ENCODE measurements around the gene ASPSCR1.

ASPSCR1 gene

DNA sequence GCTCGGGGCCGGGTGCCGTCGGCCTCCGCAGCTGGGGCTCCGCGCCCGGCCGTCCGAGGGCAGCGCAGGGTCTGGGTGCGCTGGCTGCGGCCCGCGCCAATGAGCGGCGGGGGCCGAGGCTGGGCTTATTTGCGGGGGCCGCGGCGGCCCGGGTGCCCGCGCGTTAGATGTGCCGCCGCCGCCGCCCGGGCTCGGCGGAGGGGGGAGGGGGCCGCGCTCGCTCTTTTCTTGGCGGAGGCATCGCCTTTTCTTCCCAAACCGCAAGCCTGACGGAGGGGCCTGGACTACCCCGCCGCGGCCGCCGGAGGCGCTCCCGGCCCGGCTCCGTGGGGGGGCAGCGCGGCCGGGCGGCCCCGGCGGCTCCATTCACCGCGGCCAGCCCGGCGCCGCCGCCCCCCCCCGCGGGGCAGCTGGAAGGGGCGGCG lies 16.3 kb upstream of the ASPSCR1 start, which contains the start of gene NOTUM:
Gene NOTUM, minus strand, starts transcription at position 101 of the 425 bp plus-strand sequence. CDS start 278 bp downstream, outside the sequence.
- TF ChIP-seq MAX (IDR thresholded peaks at IDR 0.05; ENCODE audit: low read depth, low read length) (no peak), POLR2A (IDR thresholded peaks at IDR 0.05; ENCODE audit: extremely low read depth, insufficient read length) (no peak), MYC (IDR thresholded peaks at IDR 0.05; ENCODE audit: low read depth, low read length) (no peak)
- TF ChIP-seq, protein P1, sequence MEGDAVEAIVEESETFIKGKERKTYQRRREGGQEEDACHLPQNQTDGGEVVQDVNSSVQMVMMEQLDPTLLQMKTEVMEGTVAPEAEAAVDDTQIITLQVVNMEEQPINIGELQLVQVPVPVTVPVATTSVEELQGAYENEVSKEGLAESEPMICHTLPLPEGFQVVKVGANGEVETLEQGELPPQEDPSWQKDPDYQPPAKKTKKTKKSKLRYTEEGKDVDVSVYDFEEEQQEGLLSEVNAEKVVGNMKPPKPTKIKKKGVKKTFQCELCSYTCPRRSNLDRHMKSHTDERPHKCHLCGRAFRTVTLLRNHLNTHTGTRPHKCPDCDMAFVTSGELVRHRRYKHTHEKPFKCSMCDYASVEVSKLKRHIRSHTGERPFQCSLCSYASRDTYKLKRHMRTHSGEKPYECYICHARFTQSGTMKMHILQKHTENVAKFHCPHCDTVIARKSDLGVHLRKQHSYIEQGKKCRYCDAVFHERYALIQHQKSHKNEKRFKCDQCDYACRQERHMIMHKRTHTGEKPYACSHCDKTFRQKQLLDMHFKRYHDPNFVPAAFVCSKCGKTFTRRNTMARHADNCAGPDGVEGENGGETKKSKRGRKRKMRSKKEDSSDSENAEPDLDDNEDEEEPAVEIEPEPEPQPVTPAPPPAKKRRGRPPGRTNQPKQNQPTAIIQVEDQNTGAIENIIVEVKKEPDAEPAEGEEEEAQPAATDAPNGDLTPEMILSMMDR (IDR thresholded peaks at IDR 0.05; ENCODE audit: low read depth, low read length): no peak
- no peak within 1 kb of the TSS for H3K4me3 ChIP-seq (ENCODE audit: low read depth, low read length)
- peak; percentile 56 for DNase-seq (ENCODE audit: low read depth)

DNA sequence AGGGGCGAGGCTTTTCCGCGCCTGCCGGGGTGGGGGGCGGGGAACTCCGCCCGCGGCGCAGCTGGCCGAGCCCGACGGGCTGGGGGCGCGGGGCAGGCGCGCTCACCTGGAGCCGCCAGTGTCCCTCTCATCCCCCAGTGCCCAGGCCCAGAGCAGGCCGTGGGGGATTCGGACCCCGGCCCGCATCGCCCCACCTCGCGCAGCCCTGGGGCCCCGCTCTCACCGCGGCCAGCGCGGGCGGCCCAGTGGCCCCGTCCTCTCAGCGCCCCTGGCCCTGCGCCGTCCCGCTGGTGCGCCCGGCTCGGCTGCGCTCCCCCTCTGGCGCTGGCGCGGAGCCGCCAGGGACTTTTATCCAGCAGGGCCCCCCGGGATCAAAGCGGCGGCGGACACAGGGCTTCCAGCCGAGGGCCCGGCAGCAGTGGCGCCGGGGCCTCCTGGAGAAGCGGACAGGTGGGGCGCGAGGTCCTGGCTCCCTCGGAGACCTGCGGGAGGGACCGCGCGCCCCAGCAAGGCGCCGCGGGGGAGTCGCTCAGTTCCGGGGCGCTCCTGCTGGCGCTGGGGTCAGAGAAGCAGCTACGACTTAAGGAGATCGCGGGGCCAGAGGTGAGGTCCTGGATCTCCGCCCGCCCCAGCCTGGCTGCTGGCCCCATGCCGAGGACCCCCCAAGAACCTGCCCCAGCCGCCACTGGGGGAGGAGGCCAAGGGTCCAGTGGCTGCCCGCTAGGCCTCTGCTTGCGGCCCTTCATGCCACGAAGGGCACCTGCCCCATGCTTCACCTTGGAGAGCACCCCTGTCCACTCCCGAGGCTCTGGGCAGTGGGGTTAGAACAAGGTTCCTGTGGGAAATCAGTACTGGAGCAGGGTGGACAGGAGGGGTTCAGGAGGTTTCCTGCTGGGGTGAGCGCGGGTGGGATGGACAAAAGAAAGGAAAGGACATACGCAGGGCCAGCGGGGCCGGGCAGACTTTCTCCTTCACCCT lies 15.6 kb upstream of the ASPSCR1 start:
- no peak for DNase-seq (ENCODE audit: low read depth)
- no peak overlapping the region for H3K4me3 ChIP-seq (ENCODE audit: low read depth, low read length)
- TF ChIP-seq POLR2A (IDR thresholded peaks at IDR 0.05; ENCODE audit: extremely low read depth, insufficient read length) (no peak), MAX (IDR thresholded peaks at IDR 0.05; ENCODE audit: low read depth, low read length) (no peak), MYC (IDR thresholded peaks at IDR 0.05; ENCODE audit: low read depth, low read length) (no peak)
- TF ChIP-seq, protein P1 (IDR thresholded peaks at IDR 0.05; ENCODE audit: low read depth, low read length): no peak

- DNase-seq (ENCODE audit: low read depth): no peak
- H3K4me3 ChIP-seq (ENCODE audit: low read depth, low read length): no peak overlapping the region
- TF ChIP-seq, protein P1 (IDR thresholded peaks at IDR 0.05; ENCODE audit: low read depth, low read length): no peak
- TF ChIP-seq MYC (IDR thresholded peaks at IDR 0.05; ENCODE audit: low read depth, low read length) (no peak), POLR2A (IDR thresholded peaks at IDR 0.05; ENCODE audit: extremely low read depth, insufficient read length) (no peak), MAX (IDR thresholded peaks at IDR 0.05; ENCODE audit: low read depth, low read length) (no peak)
These were observed 14.7 kb upstream of the ASPSCR1 start for GRCh38 chr17:81962499-81963441.

GRCh38 chr17:81964081-81964849 lies 13.2 kb upstream of the ASPSCR1 start:
- TF ChIP-seq MAX (IDR thresholded peaks at IDR 0.05; ENCODE audit: low read depth, low read length) (no peak), MYC (IDR thresholded peaks at IDR 0.05; ENCODE audit: low read depth, low read length) (no peak), POLR2A (IDR thresholded peaks at IDR 0.05; ENCODE audit: extremely low read depth, insufficient read length) (no peak)
- TF ChIP-seq, protein P1 (IDR thresholded peaks at IDR 0.05; ENCODE audit: low read depth, low read length): no peak
- no peak for DNase-seq (ENCODE audit: low read depth)

More at GRCh38 chr17:81964081-81964849, 13.2 kb upstream of the ASPSCR1 start:
- no peak overlapping the region for H3K4me3 ChIP-seq (ENCODE audit: low read depth, low read length)
